A673 (cell line): ENCODE data around the gene TRIM26. TPM values are rescaled to one million over a fixed set of nuclear protein-coding genes. Genes with fewer than 3 reads are reported as not detected.

Source experiments
- BruUV-seq: library from RNA; stranded (reverse); fragments of 400-500 nt; replicated peaks from 2 replicates; lab custom pipeline; 2021; lab: Mats Ljungman, UMichigan
- CTCF ChIA-PET: fragments of 300-600 bp; sonication (Branson Sonifier 250); formaldehyde crosslinking; loops from one replicate; lab custom pipeline; 2022; ENCODE audit warnings: antibody characterized with exemption; lab: Charles Lee
- POLR2A ChIA-PET: fragments of 300-600 bp; sonication (Branson Sonifier 250); formaldehyde crosslinking; loops from one replicate; lab custom pipeline; 2022; ENCODE audit warnings: antibody characterized with exemption; ENCODE audit not compliant: low non-redundant PET; lab: Charles Lee
- DNase-seq: peaks from one replicate; pipeline ENCODE4 v3.0.0-alpha.2; 2015; ENCODE audit warnings: low spot score
- H3K27ac ChIP-seq: fragments of 200-600 bp; sonication (generic); 2 replicates; pipeline ENCODE4 v1.5.1; 2016; ENCODE audit warnings: mixed run types, low read depth, mild to moderate bottlenecking, mixed read lengths, antibody characterized with exemption, low read length; ENCODE audit not compliant: poor library complexity, severe bottlenecking
- H3K27me3 ChIP-seq: fragments of 200-600 bp; sonication (generic); replicated peaks from 2 replicates; pipeline ENCODE4 v1.6.1; 2017; ENCODE audit warnings: mixed run types, low read depth, mild to moderate bottlenecking, mixed read lengths, antibody characterized with exemption, low read length; ENCODE audit not compliant: insufficient read depth, poor library complexity
- H3K36me3 ChIP-seq: fragments of 200-600 bp; sonication (generic); 2 replicates; pipeline ENCODE4 v1.6.1; 2016; ENCODE audit warnings: mixed run types, mild to moderate bottlenecking, mixed read lengths, antibody characterized with exemption, low read length; ENCODE audit not compliant: insufficient read depth, poor library complexity, severe bottlenecking
- H3K4me1 ChIP-seq: fragments of 200-600 bp; sonication (generic); 2 replicates; pipeline ENCODE4 v1.6.1; 2017; ENCODE audit warnings: mixed run types, mild to moderate bottlenecking, mixed read lengths, antibody characterized with exemption, low read length; ENCODE audit not compliant: insufficient read depth, poor library complexity, severe bottlenecking
- H3K4me3 ChIP-seq: fragments of 200-600 bp; sonication (generic); 2 replicates; pipeline ENCODE4 v1.5.1; 2016; ENCODE audit warnings: low read depth, mixed run types, mild to moderate bottlenecking, mixed read lengths, low read length; ENCODE audit not compliant: poor library complexity, severe bottlenecking
- H3K9me3 ChIP-seq: fragments of 200-600 bp; sonication (generic); 2 replicates; pipeline ENCODE4 v1.6.1; 2016; ENCODE audit warnings: mixed run types, low read depth, mild to moderate bottlenecking, mixed read lengths, antibody characterized with exemption, low read length; ENCODE audit not compliant: poor library complexity, severe bottlenecking
- CTCF ChIP-seq: fragments of 300-800, 200-600 bp; sonication (generic); conservative IDR thresholded peaks from 2 replicates; pipeline ENCODE4 v1.5.1; 2017; ENCODE audit warnings: low read depth, mild to moderate bottlenecking, antibody characterized with exemption, low read length, moderate library complexity, mixed read lengths
- EZH2 ChIP-seq: fragments of 200-600 bp; sonication (generic); IDR thresholded peaks from 2 replicates; pipeline ENCODE4 v1.6.1; 2017; ENCODE audit warnings: borderline replicate concordance, low read depth, mild to moderate bottlenecking, mixed read lengths, antibody characterized with exemption, low read length; ENCODE audit not compliant: poor library complexity, severe bottlenecking
- intact Hi-C: fragments of 100-400 bp; cut with micrococcal nuclease; formaldehyde crosslinking; loops from one replicate; pipeline ENCODE4 v1.10.0; 2022; ENCODE audit not compliant: unreplicated experiment
- total RNA-seq: library from RNA; stranded (reverse); gene quantifications from 2 replicates; pipeline ENCODE4 v1.2.3, GENCODE V29; 2021

The TRIM26 gene
- total RNA-seq, 1 experiment from 2014 or later = 41.3 TPM

DNA sequence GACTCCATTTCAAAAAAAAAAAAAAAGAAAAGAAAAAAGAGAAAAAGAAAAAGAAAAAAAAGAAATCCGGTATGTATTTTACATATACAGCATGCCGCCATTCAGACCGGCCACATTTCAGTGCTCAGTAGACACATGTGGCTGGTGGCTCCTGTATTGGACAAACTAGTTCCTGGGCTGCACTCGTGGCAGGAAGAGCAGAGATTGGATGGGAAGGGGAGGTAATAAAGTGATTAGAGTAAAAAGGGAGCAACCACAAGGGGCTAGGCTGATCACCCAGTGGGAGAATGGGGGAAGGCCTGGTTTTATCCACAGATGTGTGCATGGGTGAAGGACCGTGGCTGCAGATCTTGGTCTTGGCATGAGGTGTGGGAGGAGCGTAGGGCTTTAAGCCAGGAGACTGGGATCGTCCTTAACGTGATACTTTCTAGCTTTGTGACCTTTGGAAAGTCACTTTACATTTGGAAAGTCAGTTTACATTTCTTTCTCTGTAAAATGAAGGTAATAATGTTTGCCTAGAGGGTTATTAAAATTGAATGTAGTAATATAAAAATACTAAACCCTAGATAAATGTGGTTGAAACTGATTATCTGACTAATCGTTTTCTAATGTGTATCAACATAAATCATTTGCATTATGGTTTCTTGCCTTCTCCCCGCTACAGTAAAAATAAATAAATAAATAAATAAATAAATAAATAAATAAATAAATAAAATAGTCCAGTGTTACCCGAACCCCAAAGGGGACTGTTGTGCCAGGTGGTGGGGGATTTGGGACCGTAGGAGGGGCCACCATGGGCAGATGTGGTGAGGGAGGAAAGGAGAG, 50.7 kb downstream of the TRIM26 start:
- Histone ChIP-seq H3K4me1 (no peaks in the 10 kb centered on the region), H3K36me3 (no peaks in the 10 kb centered on the region), H3K27me3 (peaks cover 3% of the 10 kb centered on the region), H3K4me3 (no peak overlapping the region), H3K9me3 (no peaks in the 10 kb centered on the region), H3K27ac (no peak overlapping the region)
- intact Hi-C loops = no loop called here
- no TSS peak for BruUV-seq
- ChIA-PET CTCF (no interaction called here), POLR2A (no interaction called here)
- no peak for DNase-seq
- TF ChIP-seq EZH2 (no peak), CTCF (no peak)

- Histone ChIP-seq H3K27me3 (no peaks in the 10 kb centered on the region), H3K4me1 (peaks cover 3% of the 10 kb centered on the region), H3K27ac (no peak within 1 kb of the TSS), H3K36me3 (no peaks in the 10 kb centered on the region), H3K4me3 (no peak within 1 kb of the TSS), H3K9me3 (no peaks in the 10 kb centered on the region)
- TF ChIP-seq EZH2 = no peak
- no peak for TF ChIP-seq CTCF
- BruUV-seq = no TSS peak
- POLR2A ChIA-PET = no interaction called here
- DNase-seq = no peak
- CTCF ChIA-PET = no interaction called here
- intact Hi-C loops = no loop called here
Observed at GRCh38 chr6:30160785-30161531, 52.2 kb downstream of the TRIM26 start, which contains the start of gene TRIM10. TRIM10 (minus strand) TSS chr6:30161211; CDS start chr6:30160858, 353 bp downstream.

GRCh38 chr6:30160008-30160784, 53.0 kb downstream of the TRIM26 start:
- TF ChIP-seq CTCF = no peak
- no peak for TF ChIP-seq EZH2
- H3K9me3 ChIP-seq = no peaks in the 10 kb centered on the region
- intact Hi-C loops = no loop called here
- H3K27me3 ChIP-seq = no peaks in the 10 kb centered on the region
- no peak for DNase-seq
- no peaks in the 10 kb centered on the region for H3K36me3 ChIP-seq
- H3K4me1 ChIP-seq = peaks cover 11% of the 10 kb centered on the region
- no peak overlapping the region for H3K4me3 ChIP-seq
- H3K27ac ChIP-seq = no peak overlapping the region
- BruUV-seq = no TSS peak
- ChIA-PET POLR2A (no interaction called here), CTCF (no interaction called here)
